ENCODE data around the gene SPATA25. TPM values are rescaled to one million over a fixed set of nuclear protein-coding genes. Genes with fewer than 3 reads are reported as not detected.
"Not testable (repeated sequence)": the region's sequence is repeated elsewhere in the genome, so short reads cannot be mapped to it uniquely, and the experiment has no call there.

Gene SPATA25
- total RNA-seq, 2 experiments from 2014 or later: 0.50 to 0.63 TPM

- peaks cover 14% of the 10 kb centered on the region for H3K36me3 Mint-ChIP-seq
- H3K27me3 Mint-ChIP-seq; H3K9me3 Mint-ChIP-seq; DNase-seq; H3K4me1 Mint-ChIP-seq (ENCODE audit: low read depth); CTCF ChIA-PET; intact Hi-C loops (cut with micrococcal nuclease); POLR2A ChIA-PET; H3K4me3 Mint-ChIP-seq; H3K27ac Mint-ChIP-seq: not testable (repeated sequence)
Observed at GRCh38 chr20:45901332-45901731, 13.9 kb upstream of the SPATA25 start.

- Mint-ChIP-seq H3K4me3 (no peak overlapping the region), H3K27ac (no peak overlapping the region), H3K4me1 (ENCODE audit: low read depth) (no peaks in the 10 kb centered on the region), H3K27me3 (no peaks in the 10 kb centered on the region), H3K36me3 (peaks cover 15% of the 10 kb centered on the region), H3K9me3 (no peaks in the 10 kb centered on the region)
- intact Hi-C loops (cut with micrococcal nuclease): no loop called here
- DNase-seq: no peak
- POLR2A ChIA-PET: interaction anchor here (0.6 kb wide), 1 partner anchor 18 kb away, joined by 6 read pairs; no protein-coding TSS in a partner anchor
- CTCF ChIA-PET: no interaction called here
Observed at GRCh38 chr20:45899046-45899835, 11.8 kb upstream of the SPATA25 start.

- Mint-ChIP-seq H3K4me1 (ENCODE audit: low read depth) (peaks cover 8% of the 10 kb centered on the region), H3K27ac (no peak overlapping the region), H3K4me3 (no peak overlapping the region), H3K27me3 (no peaks in the 10 kb centered on the region), H3K9me3 (no peaks in the 10 kb centered on the region), H3K36me3 (peaks cover 20% of the 10 kb centered on the region)
- ChIA-PET POLR2A (no interaction called here), CTCF (no interaction called here)
- no peak for DNase-seq
- intact Hi-C loops (cut with micrococcal nuclease): no loop called here
Observed at GRCh38 chr20:45898285-45898684, 10.9 kb upstream of the SPATA25 start.

- Mint-ChIP-seq H3K36me3 (peaks cover 20% of the 10 kb centered on the region), H3K4me1 (ENCODE audit: low read depth) (peaks cover 14% of the 10 kb centered on the region), H3K27me3 (no peaks in the 10 kb centered on the region), H3K4me3 (no peak overlapping the region), H3K9me3 (no peaks in the 10 kb centered on the region), H3K27ac (no peak overlapping the region)
- ChIA-PET CTCF (no interaction called here), POLR2A (interaction anchor here (0.5 to 1.5 kb wide), 3 partner anchors 9 to 13 kb away, joined by 3 read pairs; no protein-coding TSS in a partner anchor)
- no peak for DNase-seq
- intact Hi-C loops (cut with micrococcal nuclease): no loop called here
Observed at GRCh38 chr20:45897692-45898091, 10.3 kb upstream of the SPATA25 start.

- ChIA-PET POLR2A (interaction anchor here (0.5 to 1.5 kb wide), 3 partner anchors 9 to 13 kb away, joined by 3 read pairs; no protein-coding TSS in a partner anchor), CTCF (no interaction called here)
- H3K27ac Mint-ChIP-seq: no peak overlapping the region
- no peak for DNase-seq
- peaks cover 18% of the 10 kb centered on the region for H3K4me1 Mint-ChIP-seq (ENCODE audit: low read depth)
- H3K27me3 Mint-ChIP-seq: no peaks in the 10 kb centered on the region
- peaks cover 20% of the 10 kb centered on the region for H3K36me3 Mint-ChIP-seq
- no peak overlapping the region for H3K4me3 Mint-ChIP-seq
- intact Hi-C loops (cut with micrococcal nuclease): no loop called here
- no peaks in the 10 kb centered on the region for H3K9me3 Mint-ChIP-seq
Observed at GRCh38 chr20:45897289-45897688, 9.9 kb upstream of the SPATA25 start.

DNA sequence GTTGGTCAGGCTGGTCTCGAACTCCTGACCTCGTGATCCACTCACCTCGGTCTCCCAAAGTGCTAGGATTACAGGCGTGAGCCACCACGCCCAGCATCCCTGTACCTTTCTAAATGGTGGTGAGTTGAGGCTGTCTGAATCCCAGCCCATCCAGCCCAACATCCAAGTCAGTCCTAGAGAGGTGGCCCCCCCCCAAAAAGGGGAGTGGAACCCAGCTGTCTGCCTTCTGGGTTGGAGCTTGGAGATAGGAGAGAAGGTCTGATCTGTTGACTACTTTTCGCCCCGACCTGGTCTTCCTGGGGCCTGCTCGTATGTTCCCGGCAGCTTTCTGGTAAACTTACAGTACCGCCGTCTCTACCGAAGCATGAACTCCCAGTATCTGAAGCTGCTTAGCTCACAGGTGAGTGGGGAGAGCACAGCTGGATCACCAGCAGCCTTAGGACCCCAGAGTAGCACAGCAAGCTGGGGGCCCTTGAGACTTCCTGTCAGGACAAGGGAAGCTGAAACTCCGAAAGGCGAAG is 9.3 kb upstream of the SPATA25 start:
- intact Hi-C loops (cut with micrococcal nuclease): no loop called here
- POLR2A ChIA-PET: interaction anchor here (0.6 to 1.5 kb wide), 2 partner anchors 12 to 38 kb away, joined by 3 read pairs; no protein-coding TSS in a partner anchor
- CTCF ChIA-PET: no interaction called here
- no peaks in the 10 kb centered on the region for H3K27me3 Mint-ChIP-seq
- H3K4me3 Mint-ChIP-seq: no peak overlapping the region
- H3K9me3 Mint-ChIP-seq: no peaks in the 10 kb centered on the region
- DNase-seq: no peak
- peaks cover 20% of the 10 kb centered on the region for H3K36me3 Mint-ChIP-seq
- H3K4me1 Mint-ChIP-seq (ENCODE audit: low read depth): peaks cover 21% of the 10 kb centered on the region
- no peak overlapping the region for H3K27ac Mint-ChIP-seq

DNA sequence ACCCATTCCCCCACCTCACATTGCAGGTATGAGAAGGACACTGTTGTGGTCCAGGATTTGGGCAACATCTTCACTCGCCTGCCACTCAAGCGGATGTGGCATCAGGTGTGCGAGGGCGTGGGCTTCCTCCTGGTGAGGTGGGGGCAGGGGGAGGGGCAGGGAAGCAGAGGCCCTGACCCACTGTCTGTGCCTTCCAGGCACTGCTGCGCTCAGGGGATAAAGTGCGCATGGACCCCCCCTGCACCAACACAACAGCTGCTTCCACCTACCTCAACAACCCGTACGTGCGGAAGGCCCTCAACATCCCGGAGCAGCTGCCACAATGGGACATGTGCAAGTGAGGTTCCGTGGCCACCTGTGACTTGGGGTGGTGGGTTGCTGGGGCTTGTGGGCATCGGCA is 7.4 kb upstream of the SPATA25 start:
- DNase-seq: no peak
- Mint-ChIP-seq H3K9me3 (no peaks in the 10 kb centered on the region), H3K27me3 (no peaks in the 10 kb centered on the region), H3K36me3 (peaks cover 20% of the 10 kb centered on the region), H3K27ac (no peak overlapping the region), H3K4me1 (ENCODE audit: low read depth) (peaks cover 30% of the 10 kb centered on the region), H3K4me3 (no peak overlapping the region)
- POLR2A ChIA-PET: interaction anchor here (1.4 kb wide), 1 partner anchor 39 kb away, joined by 4 read pairs; no protein-coding TSS in a partner anchor
- CTCF ChIA-PET: interaction anchor here (0.6 to 1.1 kb wide), 2 partner anchors 74 to 75 kb away, joined by 3 read pairs; no protein-coding TSS in a partner anchor
- intact Hi-C loops (cut with micrococcal nuclease): no loop called here

GRCh38 chr20:45893831-45894230 is 6.4 kb upstream of the SPATA25 start:
- Mint-ChIP-seq H3K9me3 (no peaks in the 10 kb centered on the region), H3K27ac (no peak overlapping the region), H3K4me1 (ENCODE audit: low read depth) (peaks cover 31% of the 10 kb centered on the region), H3K27me3 (no peaks in the 10 kb centered on the region), H3K36me3 (peaks cover 17% of the 10 kb centered on the region), H3K4me3 (no peak overlapping the region)
- ChIA-PET CTCF (interaction anchor here (0.8 to 1.6 kb wide), 4 partner anchors 69 to 95 kb away, joined by 3 to 5 read pairs (median 3); no protein-coding TSS in a partner anchor), POLR2A (interaction anchor here (1.4 kb wide), 1 partner anchor 40 kb away, joined by 4 read pairs; no protein-coding TSS in a partner anchor)
- no peak for DNase-seq
- intact Hi-C loops (cut with micrococcal nuclease): loop anchor here (2.0 kb wide), 1 partner anchor 17 kb away; no protein-coding TSS in a partner anchor

DNA sequence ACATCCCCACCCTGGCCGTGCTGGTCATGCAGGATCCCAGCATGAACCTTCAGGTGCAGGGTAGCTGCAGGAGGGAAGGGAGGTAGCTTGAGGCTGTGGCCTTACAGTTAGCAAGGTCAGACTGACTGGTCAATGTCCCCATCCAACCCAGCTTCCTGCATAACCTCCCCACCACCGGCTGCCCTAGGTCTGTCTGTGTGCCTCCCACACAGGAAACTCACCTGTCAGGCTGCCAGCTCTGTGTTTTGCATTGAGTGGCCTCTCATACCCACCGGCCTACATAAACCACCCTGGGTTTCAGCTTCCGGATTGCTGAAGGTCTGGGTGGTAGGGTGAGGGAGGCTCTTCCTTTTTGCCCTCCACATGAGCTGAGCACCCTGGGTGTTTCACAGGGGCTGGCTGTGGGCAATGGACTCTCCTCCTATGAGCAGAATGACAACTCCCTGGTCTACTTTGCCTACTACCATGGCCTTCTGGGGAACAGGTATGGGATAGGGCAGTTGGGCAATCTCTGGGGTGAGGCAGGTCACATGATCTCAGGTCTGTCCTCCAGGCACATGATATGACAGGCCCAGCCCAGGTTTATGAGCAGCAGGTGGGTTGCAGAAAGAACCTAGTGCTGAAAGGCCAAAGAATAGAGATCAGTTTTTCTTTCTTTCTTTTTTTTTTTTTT is 5.5 kb upstream of the SPATA25 start:
- Mint-ChIP-seq H3K36me3 (peaks cover 13% of the 10 kb centered on the region), H3K27me3 (no peaks in the 10 kb centered on the region), H3K9me3 (no peaks in the 10 kb centered on the region), H3K4me1 (ENCODE audit: low read depth) (peaks cover 31% of the 10 kb centered on the region), H3K4me3 (peak overlapping the region; percentile 85), H3K27ac (peak overlapping the region; percentile 74)
- ChIA-PET CTCF (interaction anchor here (0.8 to 1.9 kb wide), 5 partner anchors 69 to 94 kb away, joined by 3 to 6 read pairs (median 4); no protein-coding TSS in a partner anchor), POLR2A (interaction anchor here (1.8 to 4.5 kb wide), 2 partner anchors 41 to 80 kb away, joined by 4 to 23 read pairs; partner anchors contain the start of genes PCIF1 and UBE2C)
- intact Hi-C loops (cut with micrococcal nuclease): loop anchor here (2.0 kb wide), 1 partner anchor 18 kb away; no protein-coding TSS in a partner anchor
- peak; percentile 64 for DNase-seq

GRCh38 chr20:45892049-45892825 is 4.8 kb upstream of the SPATA25 start:
- intact Hi-C loops (cut with micrococcal nuclease): loop anchor here (2.0 kb wide), 1 partner anchor 19 kb away; no protein-coding TSS in a partner anchor
- H3K4me1 Mint-ChIP-seq (ENCODE audit: low read depth): peaks cover 31% of the 10 kb centered on the region
- no peaks in the 10 kb centered on the region for H3K27me3 Mint-ChIP-seq
- H3K9me3 Mint-ChIP-seq: no peaks in the 10 kb centered on the region
- H3K4me3 Mint-ChIP-seq: peak overlapping the region; percentile 85
- ChIA-PET POLR2A (interaction anchor here (1.8 to 4.5 kb wide), 3 partner anchors 35 to 79 kb away, joined by 4 to 23 read pairs (median 13); partner anchors contain the start of genes ACOT8, PCIF1, UBE2C and ZSWIM3), CTCF (interaction anchor here (1.0 to 1.9 kb wide), 5 partner anchors 10 to 93 kb away, joined by 3 to 6 read pairs (median 4); no protein-coding TSS in a partner anchor)
- no peak for DNase-seq
- H3K36me3 Mint-ChIP-seq: peaks cover 8% of the 10 kb centered on the region
- H3K27ac Mint-ChIP-seq: peak overlapping the region; percentile 74

All from activated CD4-positive, alpha-beta memory T cell treated with anti-CD3 and anti-CD28 coated beads for 36 hours (primary cell).